GM19238 (cell line): ENCODE measurements around the gene CEP152.

Experiments
- DNase-seq: peaks from one replicate; pipeline ENCODE4 v3.0.0; 2011; ENCODE audit warnings: low spot score; ENCODE audit not compliant: insufficient read length

CEP152 gene

GRCh38 chr15:48774484-48774883 lies 36.4 kb downstream of the CEP152 start:
- DNase-seq = no peak

- no peak for DNase-seq
Observed at GRCh38 chr15:48766196-48766595, 44.7 kb downstream of the CEP152 start.

- DNase-seq = no peak
Observed at GRCh38 chr15:48765022-48765421, 45.8 kb downstream of the CEP152 start.

- no peak for DNase-seq
Observed at GRCh38 chr15:48761393-48762158, 49.3 kb downstream of the CEP152 start.

- no peak for DNase-seq
Observed at GRCh38 chr15:48759921-48760320, 50.9 kb downstream of the CEP152 start.

GRCh38 chr15:48757661-48758060 lies 53.2 kb downstream of the CEP152 start:
- DNase-seq = no peak

GRCh38 chr15:48754011-48754410 lies 56.9 kb downstream of the CEP152 start:
- no peak for DNase-seq

GRCh38 chr15:48751595-48751994 lies 59.3 kb downstream of the CEP152 start:
- no peak for DNase-seq

GRCh38 chr15:48748535-48748934 lies 62.3 kb downstream of the CEP152 start:
- no peak for DNase-seq

- no peak for DNase-seq
Observed at GRCh38 chr15:48733615-48734014, 77.3 kb downstream of the CEP152 start.

GRCh38 chr15:48730506-48730905 lies 80.4 kb downstream of the CEP152 start:
- DNase-seq = no peak

GRCh38 chr15:48723969-48724368 lies 86.9 kb downstream of the CEP152 start:
- no peak for DNase-seq

GRCh38 chr15:48722764-48723661 lies 87.9 kb downstream of the CEP152 start:
- DNase-seq = no peak

- no peak for DNase-seq
Observed at GRCh38 chr15:48721061-48721810, 89.6 kb downstream of the CEP152 start.

GRCh38 chr15:48720646-48721045 lies 90.2 kb downstream of the CEP152 start:
- DNase-seq = no peak

GRCh38 chr15:48719668-48720067 lies 91.2 kb downstream of the CEP152 start:
- no peak for DNase-seq

- DNase-seq = no peak
Observed at GRCh38 chr15:48718646-48719045, 92.2 kb downstream of the CEP152 start.

GRCh38 chr15:48717458-48717857 lies 93.4 kb downstream of the CEP152 start:
- DNase-seq = no peak

GRCh38 chr15:48712546-48712945 lies 98.3 kb downstream of the CEP152 start:
- no peak for DNase-seq

- DNase-seq = no peak
Observed at GRCh38 chr15:48710952-48711495, 99.8 kb downstream of the CEP152 start.

GRCh38 chr15:48708641-48709040 lies 102.2 kb downstream of the CEP152 start:
- DNase-seq = no peak
